Gastrocnemius medialis (tissue), 4 donors: ENCODE measurements around the gene PXMP4. TPM values are rescaled to one million over a fixed set of nuclear protein-coding genes. Genes with fewer than 3 reads are reported as not detected.
"Not testable (repeated sequence)": the region's sequence is repeated elsewhere in the genome, so short reads cannot be mapped to it uniquely, and the experiment has no call there.

Experiments
- ATAC-seq, 2 donors: fragments of 150-250 bp; one replicate each; pipeline ENCODE4 v1.9.1; 2016
- DNase-seq, 2 donors: peaks; one replicate each; pipeline ENCODE4 v3.0.0-alpha.2; 2019
- H3K27ac ChIP-seq, 4 donors: fragments of 200-600 bp; sonication (generic); 1 replicate in 1 of 4; 2 replicates in 3 of 4; pipeline ENCODE4 v1.5.1; 2016 to 2018; ENCODE audit warnings: mild to moderate bottlenecking in 2 of 4, moderate library complexity in 1 of 4
- H3K27me3 ChIP-seq, 3 donors: fragments of 200-600 bp; sonication (generic) in 2 of 3; 1 replicate in 1 of 3; 2 replicates in 2 of 3; pipeline versions ENCODE4 v1.5.1 to v1.6.0; 2016 to 2019; ENCODE audit warnings: mild to moderate bottlenecking in 1 of 3, moderate library complexity in 1 of 3
- H3K36me3 ChIP-seq, 2 donors: fragments of 200-600 bp; sonication (generic) in 1 of 2; one replicate each; pipeline ENCODE4 v1.5.1; 2017 to 2018
- H3K4me1 ChIP-seq, 2 donors: fragments of 200-600 bp; sonication (generic) in 1 of 2; one replicate each; pipeline ENCODE4 v1.5.1; 2016 to 2017; ENCODE audit warnings: mild to moderate bottlenecking in 2 of 2
- H3K4me3 ChIP-seq, 4 donors: fragments of 200-600 bp; sonication (generic) in 3 of 4; 1 replicate in 1 of 4; 2 replicates in 3 of 4; pipeline ENCODE4 v1.5.1; 2016 to 2019; ENCODE audit warnings: mild to moderate bottlenecking in 2 of 4
- H3K9me3 ChIP-seq, 3 donors: fragments of 200-600 bp; sonication (generic) in 2 of 3; 1 replicate in 1 of 3; 2 replicates in 2 of 3; pipeline ENCODE4 v1.5.1; 2016 to 2019
- POLR2A ChIP-seq, 2 donors: fragments of 450-650 bp; IDR thresholded peaks; one replicate each; pipeline ENCODE4 v1.6.1; 2017; ENCODE audit warnings: antibody characterized with exemption in 2 of 2, mild to moderate bottlenecking in 2 of 2, moderate library complexity in 2 of 2
- in situ Hi-C, 4 donors: fragments of 200-750 bp; cut with MboI; loops; one replicate each; pipeline versions ENCODE4 v1.15.0 to v1.8.0; 2017; ENCODE audit warnings: low sequenced_read_pairs in 4 of 4
- intact Hi-C: fragments of 100-400 bp; cut with DNase I; formaldehyde crosslinking; loops from one replicate; pipeline ENCODE4 v1.15.1; 2023; ENCODE audit warnings: low total_unique reads
- total RNA-seq, 4 donors: library from RNA; depleted of rRNA; stranded (reverse); fragments of >200 nt; gene quantifications; one replicate each; pipeline versions ENCODE4 v1.1.0 to v1.2.3, GENCODE V29; 2016
- TF ChIP-seq, protein P1 (sequence below), 5 experiments: fragments of 450-650 bp in 3 of 5; fragments of 200-600 bp in 2 of 5; sonication (generic) in 2 of 5; IDR thresholded peaks in 4 of 5; conservative IDR thresholded peaks in 1 of 5; 1 replicate in 4 of 5; 2 replicates in 1 of 5; pipeline ENCODE4 v1.5.1; 2016 to 2019; ENCODE audit warnings: antibody characterized with exemption in 5 of 5, mild to moderate bottlenecking in 3 of 5, moderate library complexity in 3 of 5

Gene PXMP4
- total RNA-seq, 4 donors from 2014 or later, result 3.2 to 7.3 (median 5.3) TPM

DNA sequence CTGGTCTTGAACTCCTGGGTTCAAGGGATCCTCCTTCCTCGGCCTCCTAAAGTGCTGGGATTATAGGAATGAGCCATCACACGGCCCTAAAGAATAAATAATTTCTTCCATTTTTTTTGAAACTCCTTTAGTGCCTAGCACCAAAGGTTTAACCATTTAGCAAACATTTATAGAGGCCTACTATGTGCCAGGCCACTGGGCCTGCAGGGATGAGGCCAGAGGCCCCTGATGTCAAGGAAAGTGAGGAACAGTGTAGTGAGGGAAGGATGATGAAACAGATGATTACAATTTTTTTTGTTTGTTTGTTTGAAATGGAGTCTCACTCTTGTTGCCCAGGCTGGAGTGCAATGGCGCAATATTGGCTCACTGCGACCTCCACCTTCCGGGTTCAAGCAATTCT, 45.5 kb upstream of the PXMP4 start:
- no peak for TF ChIP-seq POLR2A (IDR thresholded peaks at IDR 0.05)
- TF ChIP-seq, protein P1, sequence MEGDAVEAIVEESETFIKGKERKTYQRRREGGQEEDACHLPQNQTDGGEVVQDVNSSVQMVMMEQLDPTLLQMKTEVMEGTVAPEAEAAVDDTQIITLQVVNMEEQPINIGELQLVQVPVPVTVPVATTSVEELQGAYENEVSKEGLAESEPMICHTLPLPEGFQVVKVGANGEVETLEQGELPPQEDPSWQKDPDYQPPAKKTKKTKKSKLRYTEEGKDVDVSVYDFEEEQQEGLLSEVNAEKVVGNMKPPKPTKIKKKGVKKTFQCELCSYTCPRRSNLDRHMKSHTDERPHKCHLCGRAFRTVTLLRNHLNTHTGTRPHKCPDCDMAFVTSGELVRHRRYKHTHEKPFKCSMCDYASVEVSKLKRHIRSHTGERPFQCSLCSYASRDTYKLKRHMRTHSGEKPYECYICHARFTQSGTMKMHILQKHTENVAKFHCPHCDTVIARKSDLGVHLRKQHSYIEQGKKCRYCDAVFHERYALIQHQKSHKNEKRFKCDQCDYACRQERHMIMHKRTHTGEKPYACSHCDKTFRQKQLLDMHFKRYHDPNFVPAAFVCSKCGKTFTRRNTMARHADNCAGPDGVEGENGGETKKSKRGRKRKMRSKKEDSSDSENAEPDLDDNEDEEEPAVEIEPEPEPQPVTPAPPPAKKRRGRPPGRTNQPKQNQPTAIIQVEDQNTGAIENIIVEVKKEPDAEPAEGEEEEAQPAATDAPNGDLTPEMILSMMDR (IDR thresholded peaks at IDR 0.05 in 4 of 5, conservative IDR thresholded peaks at IDR 0.05 in 1 of 5), result no peak
- no peak for ATAC-seq
- H3K9me3 ChIP-seq, result no peaks in the 10 kb centered on the region
- H3K36me3 ChIP-seq, result peaks cover 0 to 33% of the 10 kb centered on the region in 2 donors
- DNase-seq, result no peak
- H3K27me3 ChIP-seq, result no peaks in the 10 kb centered on the region
- intact Hi-C loops (no loop called here), in situ Hi-C loops (no loop called here)
- H3K4me1 ChIP-seq, result no peaks in the 10 kb centered on the region
- H3K27ac ChIP-seq, result no peak overlapping the region
- no peak overlapping the region for H3K4me3 ChIP-seq

DNA sequence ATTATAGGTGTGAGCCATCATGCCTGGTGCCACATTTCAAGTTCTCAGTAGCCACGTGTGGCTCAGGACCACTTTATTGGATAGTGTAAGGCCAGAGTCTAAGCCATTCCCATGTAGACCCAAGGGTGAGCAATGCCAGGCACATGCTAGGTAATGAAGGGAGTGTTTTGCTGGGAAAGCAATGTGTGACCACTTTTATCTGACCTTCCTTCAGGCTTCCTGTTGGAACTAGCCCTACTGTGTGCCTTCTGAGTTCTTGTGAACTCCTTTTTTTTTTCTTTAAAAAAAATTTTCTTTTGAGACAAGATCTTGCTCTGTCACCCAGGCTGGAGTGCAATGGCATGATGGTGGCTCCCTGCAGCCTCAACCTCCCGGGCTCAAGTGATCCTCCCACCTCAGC, 45.0 kb upstream of the PXMP4 start:
- ATAC-seq, result no peak
- H3K27me3 ChIP-seq, result no peaks in the 10 kb centered on the region
- intact Hi-C loops, result no loop called here
- H3K36me3 ChIP-seq, result peaks cover 0 to 32% of the 10 kb centered on the region in 2 donors
- no peak overlapping the region for H3K4me3 ChIP-seq
- in situ Hi-C loops, result no loop called here
- H3K27ac ChIP-seq, result no peak overlapping the region
- H3K4me1 ChIP-seq, result no peaks in the 10 kb centered on the region
- no peaks in the 10 kb centered on the region for H3K9me3 ChIP-seq
- TF ChIP-seq POLR2A (IDR thresholded peaks at IDR 0.05), result no peak
- TF ChIP-seq, protein P1 (IDR thresholded peaks at IDR 0.05 in 4 of 5, conservative IDR thresholded peaks at IDR 0.05 in 1 of 5), result no peak
- no peak for DNase-seq

DNA sequence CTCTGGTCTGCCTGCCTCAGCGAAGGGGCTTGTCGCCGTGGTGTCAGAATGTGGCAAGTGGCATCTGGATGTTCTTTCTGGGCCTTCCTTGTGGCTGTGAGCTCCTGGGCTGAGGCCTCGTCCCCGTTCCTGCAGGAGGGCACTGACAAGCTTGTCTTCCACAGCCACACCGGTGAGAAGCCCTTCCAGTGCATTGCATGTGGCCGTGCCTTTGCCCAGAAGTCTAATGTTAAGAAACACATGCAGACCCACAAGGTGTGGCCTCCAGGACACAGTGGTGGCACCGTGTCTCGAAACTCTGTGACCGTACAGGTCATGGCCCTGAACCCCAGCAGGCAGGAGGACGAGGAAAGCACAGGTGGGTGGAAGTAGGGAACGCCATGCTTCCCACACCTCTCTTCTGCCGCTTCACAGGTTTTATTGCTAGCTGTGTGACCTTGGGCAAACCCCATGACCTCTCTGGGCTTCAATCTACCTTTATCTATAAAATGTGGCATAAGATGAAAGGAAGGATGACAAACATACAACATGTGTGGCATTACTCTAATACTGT, 41.7 kb upstream of the PXMP4 start:
- H3K4me1 ChIP-seq, result no peaks in the 10 kb centered on the region
- H3K9me3 ChIP-seq, result no peaks in the 10 kb centered on the region
- no peak overlapping the region for H3K4me3 ChIP-seq
- no peaks in the 10 kb centered on the region for H3K27me3 ChIP-seq
- ATAC-seq (no peak), DNase-seq (no peak)
- peaks cover 0 to 30% of the 10 kb centered on the region in 2 donors for H3K36me3 ChIP-seq
- no peak for TF ChIP-seq POLR2A (IDR thresholded peaks at IDR 0.05)
- TF ChIP-seq, protein P1 (IDR thresholded peaks at IDR 0.05 in 4 of 5, conservative IDR thresholded peaks at IDR 0.05 in 1 of 5), result no peak
- intact Hi-C loops (no loop called here), in situ Hi-C loops (no loop called here)
- H3K27ac ChIP-seq, result no peak overlapping the region

DNA sequence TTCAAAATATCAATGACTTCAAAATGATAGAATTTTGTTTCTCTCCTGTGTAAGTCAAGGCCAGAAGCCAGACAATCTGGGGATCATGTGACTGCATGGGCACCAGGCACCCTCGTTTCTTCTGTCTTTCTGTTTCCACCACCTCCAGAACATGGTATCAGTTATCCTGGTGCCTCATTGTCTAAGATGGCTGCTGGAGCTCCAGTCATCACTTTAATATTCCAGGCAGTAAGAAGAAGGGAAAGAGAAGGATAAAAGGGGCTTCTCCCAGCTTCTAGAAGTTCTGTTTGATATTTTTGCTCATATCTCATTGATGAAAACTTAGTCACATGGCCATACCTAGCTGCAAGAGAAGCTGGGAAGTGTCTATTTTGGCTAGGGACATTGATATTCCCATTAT, 37.3 kb upstream of the PXMP4 start:
- Histone ChIP-seq H3K9me3 (no peaks in the 10 kb centered on the region), H3K4me3 (no peak overlapping the region), H3K27me3 (no peaks in the 10 kb centered on the region), H3K36me3 (peaks cover 0 to 49% of the 10 kb centered on the region in 2 donors), H3K27ac (no peak overlapping the region), H3K4me1 (no peaks in the 10 kb centered on the region)
- no peak for DNase-seq
- in situ Hi-C loops, result no loop called here
- no peak for TF ChIP-seq POLR2A (IDR thresholded peaks at IDR 0.05)
- intact Hi-C loops, result no loop called here
- ATAC-seq, result no peak

DNA sequence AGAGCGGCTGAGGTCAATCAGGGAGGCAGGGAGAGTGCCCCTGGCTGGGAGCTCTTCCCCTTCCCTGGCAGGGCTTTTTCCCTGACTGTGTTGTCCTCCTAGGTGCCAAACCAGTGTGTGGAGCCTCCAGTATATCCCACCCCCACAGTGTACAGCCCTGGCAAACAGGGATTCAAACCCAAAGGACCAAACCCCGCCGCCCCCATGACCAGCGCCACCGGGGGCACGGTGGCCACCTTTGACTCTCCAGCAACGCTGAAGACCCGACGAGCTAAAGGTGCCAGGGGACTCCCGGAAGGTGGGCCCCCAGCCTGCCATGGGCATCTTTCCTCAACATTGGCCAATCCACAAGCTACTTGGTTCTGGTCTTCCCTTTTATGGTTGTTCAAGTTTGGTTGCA, 36.9 kb upstream of the PXMP4 start:
- H3K36me3 ChIP-seq, result peaks cover 0 to 48% of the 10 kb centered on the region in 2 donors

DNA sequence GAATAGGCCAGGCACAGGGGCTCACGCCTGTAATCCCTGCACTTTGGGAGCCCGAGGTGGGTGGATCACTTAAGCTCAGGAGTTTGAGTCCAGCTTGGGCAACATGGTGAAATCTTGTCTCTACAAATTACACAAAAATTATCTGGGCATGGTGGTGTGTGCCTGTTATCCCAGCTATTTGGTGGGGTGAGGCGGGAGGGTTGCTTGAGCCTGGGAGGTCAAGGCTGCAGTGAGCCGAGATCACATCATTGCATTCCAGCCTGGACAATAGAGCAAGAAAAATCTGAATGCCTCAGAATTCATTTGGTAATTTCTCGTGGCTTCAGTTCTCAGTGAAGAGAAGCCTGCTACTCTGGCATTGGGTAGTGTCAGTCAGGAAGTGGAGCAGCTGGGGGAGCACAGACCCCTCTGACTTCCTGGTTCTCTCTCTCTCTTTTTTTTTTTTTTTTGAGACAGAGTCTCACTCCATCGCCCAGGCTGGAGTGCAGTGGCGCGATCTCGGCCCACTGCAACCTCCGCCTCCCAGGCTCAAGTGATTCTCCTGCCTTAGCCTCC, 35.9 kb upstream of the PXMP4 start:
- in situ Hi-C loops, intact Hi-C loops, H3K27ac ChIP-seq, H3K9me3 ChIP-seq, ATAC-seq, H3K27me3 ChIP-seq, H3K4me1 ChIP-seq, H3K4me3 ChIP-seq, DNase-seq: not testable (repeated sequence)
- H3K36me3 ChIP-seq, result peaks cover 0 to 41% of the 10 kb centered on the region in 2 donors

More for the DNA sequence above, 36.9 kb upstream of the PXMP4 start:
- H3K9me3 ChIP-seq, result no peaks in the 10 kb centered on the region
- no peak overlapping the region for H3K27ac ChIP-seq
- in situ Hi-C loops, result no loop called here
- no peaks in the 10 kb centered on the region for H3K4me1 ChIP-seq
- ATAC-seq, result no peak
- H3K4me3 ChIP-seq, result no peak overlapping the region
- TF ChIP-seq, protein P1 (IDR thresholded peaks at IDR 0.05 in 4 of 5, conservative IDR thresholded peaks at IDR 0.05 in 1 of 5), result no peak
- TF ChIP-seq POLR2A (IDR thresholded peaks at IDR 0.05), result no peak
- no peaks in the 10 kb centered on the region for H3K27me3 ChIP-seq
- intact Hi-C loops, result no loop called here
- no peak for DNase-seq
